Measurements from ENCODE around the gene RFX7. TPM values are rescaled to one million over a fixed set of nuclear protein-coding genes. Genes with fewer than 3 reads are reported as not detected.
A peak's percentile ranks its signal among the peaks of the same experiment; 100 is the strongest.

RFX7 gene
- total and polyA plus RNA-seq, 2 donors (not counting 1 experiment from before 2014, with no cell fraction given), result 5.4 to 6.9 TPM

GRCh38 chr15:56051676-56052075 lies 192.0 kb downstream of the RFX7 start:
- Histone ChIP-seq H3K9me3 (ENCODE audit: control insufficient read depth, insufficient read depth, low read depth, low read length) (no peaks in the 10 kb centered on the region), H3K27me3 (ENCODE audit: control insufficient read depth, insufficient read depth, low read length) (no peaks in the 10 kb centered on the region), H3K4me1 (ENCODE audit: control insufficient read depth, extremely low read depth, insufficient read depth, low read length) (no peaks in the 10 kb centered on the region), H3K79me2 (ENCODE audit: control insufficient read depth, insufficient read depth, low read length) (no peaks in the 10 kb centered on the region), H3K4me3 (replicated peaks in 1 of 4; ENCODE audit: control extremely low read depth in 1 of 4, insufficient read depth in 1 of 4, low read depth in 3 of 4, low read length in 4 of 4) (no peak overlapping the region), H3K9ac (ENCODE audit: insufficient read depth, low read length) (no peak overlapping the region), H4K20me1 (ENCODE audit: control insufficient read depth, extremely low read depth, insufficient read depth, low read length) (no peaks in the 10 kb centered on the region), H3K36me3 (ENCODE audit: control insufficient read depth, insufficient read depth, low read length) (no peaks in the 10 kb centered on the region), H3K27ac (ENCODE audit: insufficient read depth, low read length) (no peak overlapping the region), H3K4me2 (ENCODE audit: extremely low read depth, insufficient read depth, low read length) (no peak overlapping the region), H2AFZ (ENCODE audit: low read length) (no peak overlapping the region)
- DNase-seq (ENCODE audit: low read depth in 2 of 2), result no peak
- no peak for TF ChIP-seq EZH2 (IDR thresholded peaks at IDR 0.05; ENCODE audit: low read length, missing control alignments)
- no peak for TF ChIP-seq CTCF (conservative IDR thresholded peaks at IDR 0.05 in 1 of 2, IDR thresholded peaks at IDR 0.05 in 1 of 2; ENCODE audit: low read depth in 1 of 2, low read length in 2 of 2)

GRCh38 chr15:56049577-56049976 lies 194.1 kb downstream of the RFX7 start:
- H3K9me3 ChIP-seq (ENCODE audit: control insufficient read depth, insufficient read depth, low read depth, low read length), result no peaks in the 10 kb centered on the region
- H3K4me1 ChIP-seq (ENCODE audit: control insufficient read depth, extremely low read depth, insufficient read depth, low read length), result no peaks in the 10 kb centered on the region
- no peaks in the 10 kb centered on the region for H3K79me2 ChIP-seq (ENCODE audit: control insufficient read depth, insufficient read depth, low read length)
- DNase-seq (ENCODE audit: low read depth in 2 of 2), result no peak
- no peak overlapping the region for H3K9ac ChIP-seq (ENCODE audit: insufficient read depth, low read length)
- H2AFZ ChIP-seq (ENCODE audit: low read length), result no peak overlapping the region
- no peak overlapping the region for H3K4me2 ChIP-seq (ENCODE audit: extremely low read depth, insufficient read depth, low read length)
- H3K36me3 ChIP-seq (ENCODE audit: control insufficient read depth, insufficient read depth, low read length), result no peaks in the 10 kb centered on the region
- H3K27me3 ChIP-seq (ENCODE audit: control insufficient read depth, insufficient read depth, low read length), result no peaks in the 10 kb centered on the region
- TF ChIP-seq EZH2 (IDR thresholded peaks at IDR 0.05; ENCODE audit: low read length, missing control alignments), result no peak
- no peak for TF ChIP-seq CTCF (conservative IDR thresholded peaks at IDR 0.05 in 1 of 2, IDR thresholded peaks at IDR 0.05 in 1 of 2; ENCODE audit: low read depth in 1 of 2, low read length in 2 of 2)
- H4K20me1 ChIP-seq (ENCODE audit: control insufficient read depth, extremely low read depth, insufficient read depth, low read length), result no peaks in the 10 kb centered on the region
- H3K4me3 ChIP-seq (replicated peaks in 1 of 4; ENCODE audit: control extremely low read depth in 1 of 4, insufficient read depth in 1 of 4, low read depth in 3 of 4, low read length in 4 of 4), result no peak overlapping the region
- no peak overlapping the region for H3K27ac ChIP-seq (ENCODE audit: insufficient read depth, low read length)

GRCh38 chr15:56047354-56047753 lies 196.3 kb downstream of the RFX7 start:
- no peak overlapping the region for H3K9ac ChIP-seq (ENCODE audit: insufficient read depth, low read length)

More at GRCh38 chr15:56047354-56047753, 196.3 kb downstream of the RFX7 start:
- no peak overlapping the region for H3K4me2 ChIP-seq (ENCODE audit: extremely low read depth, insufficient read depth, low read length)
- no peaks in the 10 kb centered on the region for H3K4me1 ChIP-seq (ENCODE audit: control insufficient read depth, extremely low read depth, insufficient read depth, low read length)
- no peaks in the 10 kb centered on the region for H3K79me2 ChIP-seq (ENCODE audit: control insufficient read depth, insufficient read depth, low read length)
- no peak overlapping the region for H3K4me3 ChIP-seq (replicated peaks in 1 of 4; ENCODE audit: control extremely low read depth in 1 of 4, insufficient read depth in 1 of 4, low read depth in 3 of 4, low read length in 4 of 4)
- DNase-seq (ENCODE audit: low read depth in 2 of 2), result peak in 1 of 2 donors; percentile 35
- H3K36me3 ChIP-seq (ENCODE audit: control insufficient read depth, insufficient read depth, low read length), result no peaks in the 10 kb centered on the region
- no peak for TF ChIP-seq EZH2 (IDR thresholded peaks at IDR 0.05; ENCODE audit: low read length, missing control alignments)
- TF ChIP-seq CTCF (conservative IDR thresholded peaks at IDR 0.05 in 1 of 2, IDR thresholded peaks at IDR 0.05 in 1 of 2; ENCODE audit: low read depth in 1 of 2, low read length in 2 of 2), result no peak
- no peak overlapping the region for H2AFZ ChIP-seq (ENCODE audit: low read length)
- H3K27me3 ChIP-seq (ENCODE audit: control insufficient read depth, insufficient read depth, low read length), result no peaks in the 10 kb centered on the region
- H3K9me3 ChIP-seq (ENCODE audit: control insufficient read depth, insufficient read depth, low read depth, low read length), result no peaks in the 10 kb centered on the region
- H4K20me1 ChIP-seq (ENCODE audit: control insufficient read depth, extremely low read depth, insufficient read depth, low read length), result no peaks in the 10 kb centered on the region
- H3K27ac ChIP-seq (ENCODE audit: insufficient read depth, low read length), result no peak overlapping the region

Measured in fibroblast of lung (primary cell).